Karpas-422 (cell line): ENCODE data around the gene MAMDC4. TPM values are rescaled to one million over a fixed set of nuclear protein-coding genes. Genes with fewer than 3 reads are reported as not detected.
"Not testable (repeated sequence)": the region's sequence is repeated elsewhere in the genome, so short reads cannot be mapped to it uniquely, and the experiment has no call there.

Experiments used
- DNase-seq: peaks from one replicate; pipeline ENCODE4 v3.0.0-alpha.2; 2015
- H2AFZ ChIP-seq: fragments of 200-600 bp; sonication (generic); 2 replicates; pipeline ENCODE4 v1.6.1; 2014; ENCODE audit warnings: antibody characterized with exemption, low read length, mixed read lengths
- H3K27ac ChIP-seq: fragments of 200-600 bp; sonication (generic); 2 replicates; pipeline ENCODE4 v1.5.1; 2014; ENCODE audit warnings: mild to moderate bottlenecking, low read length, moderate library complexity
- H3K27me3 ChIP-seq: fragments of 200-600 bp; sonication (generic); 2 replicates; pipeline ENCODE4 v1.6.1; 2014; ENCODE audit warnings: low read length, mixed read lengths
- H3K36me3 ChIP-seq: fragments of 200-600 bp; sonication (generic); 2 replicates; pipeline ENCODE4 v1.6.1; 2014; ENCODE audit warnings: low read length, mixed read lengths; ENCODE audit not compliant: insufficient read depth
- H3K4me1 ChIP-seq: fragments of 200-600 bp; sonication (generic); 2 replicates; pipeline ENCODE4 v1.6.1; 2014; ENCODE audit warnings: mild to moderate bottlenecking, low read length, mixed read lengths
- H3K4me2 ChIP-seq: fragments of 200-600 bp; sonication (generic); 2 replicates; pipeline ENCODE4 v1.6.1; 2014; ENCODE audit warnings: low read length, low read depth, mild to moderate bottlenecking; ENCODE audit not compliant: poor library complexity, severe bottlenecking
- H3K4me3 ChIP-seq: fragments of 200-600 bp; sonication (generic); 2 replicates; pipeline ENCODE4 v1.5.1; 2014; ENCODE audit warnings: mild to moderate bottlenecking, antibody characterized with exemption, low read length, mixed read lengths
- H3K79me2 ChIP-seq: fragments of 200-600 bp; sonication (generic); 2 replicates; pipeline ENCODE4 v1.6.1; 2014; ENCODE audit warnings: mild to moderate bottlenecking, low read length, mixed read lengths
- H3K9ac ChIP-seq: fragments of 200-600 bp; sonication (generic); 2 replicates; pipeline ENCODE4 v1.6.0; 2014; ENCODE audit warnings: low read length
- H3K9me2 ChIP-seq: fragments of 200-600 bp; sonication (generic), shearing (Covaris generic); replicated peaks from 2 replicates; pipeline ENCODE4 v1.6.0; 2014; ENCODE audit warnings: mild to moderate bottlenecking, low read length, moderate library complexity; ENCODE audit not compliant: insufficient read depth
- H3K9me3 ChIP-seq: fragments of 300-700, 200-600 bp; sonication (generic); 2 replicates; pipeline ENCODE4 v1.6.1; 2014; ENCODE audit warnings: low read length, mixed read lengths
- H4K20me1 ChIP-seq: fragments of 200-600 bp; sonication (generic); 2 replicates; pipeline ENCODE4 v1.6.1; 2014; ENCODE audit warnings: mild to moderate bottlenecking, antibody characterized with exemption, low read length, low read depth; ENCODE audit not compliant: insufficient read depth
- total RNA-seq: library from RNA; depleted of rRNA; stranded (reverse); fragments of >200 nt; shearing (Covaris generic); gene quantifications from 2 replicates; pipeline ENCODE4 v1.2.3, GENCODE V29; 2014; ENCODE audit warnings: low replicate concordance; rRNA removed

MAMDC4 gene
- total RNA-seq: 7.9 TPM in 2 replicates

DNA sequence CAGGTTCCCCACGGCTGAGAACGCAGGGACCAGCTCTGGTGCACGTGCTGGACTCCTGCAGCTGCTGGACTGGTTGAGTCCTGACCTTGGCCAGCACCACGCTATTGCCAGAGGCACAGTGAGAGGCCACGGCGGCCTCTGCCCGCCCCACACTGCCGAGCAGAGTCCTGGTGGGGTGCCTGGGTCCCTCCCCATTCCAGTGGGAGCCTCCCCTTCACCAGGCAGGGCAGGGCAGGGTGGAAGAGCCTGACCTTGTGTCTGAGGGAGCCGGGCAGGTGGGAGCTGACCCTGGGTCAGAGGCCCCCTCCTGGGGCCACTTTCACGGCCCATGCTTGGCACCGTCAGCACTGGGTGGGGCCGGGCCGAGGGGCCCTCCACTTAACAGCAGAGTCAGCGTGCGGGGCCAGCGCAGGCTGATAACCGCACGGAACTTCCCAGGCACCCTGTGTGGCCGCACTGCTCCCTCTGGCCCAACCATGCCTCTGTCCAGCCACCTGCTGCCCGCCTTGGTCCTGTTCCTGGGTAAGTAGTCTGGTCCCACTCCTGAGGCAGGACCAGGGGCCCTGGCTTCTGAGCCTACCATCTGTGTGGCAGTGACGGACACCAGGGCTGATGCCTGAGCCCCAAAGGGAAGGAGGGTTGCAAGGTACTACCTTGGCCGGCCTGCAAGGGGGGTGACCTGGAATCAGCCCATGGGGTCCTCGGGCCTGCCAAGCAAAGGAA is at the start of gene MAMDC4:
TSS of gene MAMDC4 (plus strand) at position 406 of the 723 bp plus-strand sequence. CDS start at position 477, 71 bp downstream.
- H2AFZ ChIP-seq: no peak within 1 kb of the TSS
- no peaks in the 10 kb centered on the region for H3K79me2 ChIP-seq
- no peaks in the 10 kb centered on the region for H3K27me3 ChIP-seq
- peaks cover 3% of the 10 kb centered on the region; the same call in 1 of the 2 replicates for H3K36me3 ChIP-seq
- H4K20me1 ChIP-seq: peaks cover 13% of the 10 kb centered on the region
- no peak for DNase-seq
- H3K4me1 ChIP-seq: peaks cover 15% of the 10 kb centered on the region
- no peak within 1 kb of the TSS for H3K4me3 ChIP-seq
- H3K9me3 ChIP-seq: no peaks in the 10 kb centered on the region
- no peak within 1 kb of the TSS for H3K27ac ChIP-seq
- no peak within 1 kb of the TSS for H3K9ac ChIP-seq
- H3K4me2 ChIP-seq: no peak within 1 kb of the TSS
- no peaks in the 10 kb centered on the region for H3K9me2 ChIP-seq

DNA sequence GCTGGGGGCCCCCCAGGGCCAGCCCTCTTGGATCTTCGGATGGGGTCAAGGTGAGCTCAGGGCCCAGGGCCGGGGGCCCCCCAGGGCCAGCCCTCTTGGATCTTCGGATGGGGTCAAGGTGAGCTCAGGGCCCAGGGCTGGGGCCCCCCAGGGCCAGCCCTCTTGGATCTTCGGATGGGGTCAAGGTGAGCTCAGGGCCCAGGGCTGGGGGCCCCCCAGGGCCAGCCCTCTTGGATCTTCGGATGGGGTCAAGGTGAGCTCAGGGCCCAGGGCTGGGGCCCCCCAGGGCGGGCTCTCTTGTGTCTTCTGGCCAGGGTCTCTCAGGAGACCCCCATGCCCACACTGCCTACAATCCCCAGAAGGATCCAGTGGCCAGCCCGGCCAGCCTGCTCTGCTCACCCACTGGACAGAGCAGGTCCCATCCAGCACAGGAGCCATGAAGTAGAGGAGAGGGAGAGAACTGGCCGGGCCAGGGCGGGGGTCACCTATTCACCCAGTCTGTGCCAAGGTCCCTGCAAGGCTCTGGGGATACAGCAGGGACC is 49.1 kb upstream of the MAMDC4 start:
- DNase-seq, H3K27me3 ChIP-seq, H3K9ac ChIP-seq, H3K27ac ChIP-seq, H2AFZ ChIP-seq, H3K9me2 ChIP-seq, H4K20me1 ChIP-seq, H3K9me3 ChIP-seq, H3K4me2 ChIP-seq, H3K36me3 ChIP-seq, H3K4me3 ChIP-seq: not testable (repeated sequence)
- Histone ChIP-seq H3K4me1 (peaks cover 35% of the 10 kb centered on the region), H3K79me2 (peaks cover 15% of the 10 kb centered on the region)

DNA sequence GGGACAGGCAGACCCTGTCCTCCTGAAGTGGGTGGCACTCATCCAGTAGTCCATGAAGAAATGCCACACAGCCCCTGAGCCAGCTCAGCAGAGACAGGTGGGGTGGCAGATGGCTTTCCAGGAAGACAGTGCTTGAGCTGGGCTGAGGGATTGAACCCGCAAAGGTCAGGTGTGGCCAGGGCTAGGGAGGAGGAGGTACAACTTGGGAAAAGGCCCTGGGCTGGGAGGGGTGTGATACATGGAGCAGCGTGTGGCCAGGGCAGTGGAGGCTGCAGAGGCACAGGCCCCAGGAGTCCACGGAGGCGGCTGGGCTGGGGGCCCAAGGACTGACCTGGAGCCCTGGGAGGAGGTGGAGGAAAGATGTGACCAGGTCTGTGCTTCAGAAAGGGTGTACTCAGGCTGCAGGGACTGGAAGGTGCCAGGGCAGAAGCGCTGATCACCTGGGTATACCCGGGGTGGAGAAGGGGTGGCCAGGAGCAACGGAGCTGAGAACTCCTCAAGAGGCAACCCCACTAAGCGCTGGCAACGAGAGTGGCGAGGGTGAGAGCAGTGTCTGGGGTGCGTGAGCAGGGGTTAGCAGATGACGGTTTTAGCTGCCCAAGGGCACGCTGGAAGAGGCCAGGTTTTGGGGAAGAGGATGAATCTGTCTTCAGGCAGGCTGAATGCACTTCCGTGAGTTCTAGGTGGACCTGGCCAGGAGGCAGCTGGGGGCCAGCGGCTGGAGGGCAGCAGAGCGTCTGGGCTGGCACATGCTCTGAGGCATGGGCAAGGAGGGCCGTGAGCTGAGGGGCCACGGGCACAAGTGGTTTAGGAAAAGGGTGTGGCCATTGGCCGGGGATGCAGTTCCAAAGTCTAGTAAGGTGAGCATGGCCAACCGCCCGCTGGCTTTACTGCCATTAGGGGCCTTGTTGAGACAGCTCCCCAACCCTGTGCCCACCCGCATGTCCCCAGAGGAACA is 48.3 kb upstream of the MAMDC4 start:
- Histone ChIP-seq H3K4me2 (no peak overlapping the region), H3K9ac (no peak overlapping the region), H3K27ac (no peak overlapping the region), H3K4me1 (peaks cover 35% of the 10 kb centered on the region), H4K20me1 (0 out of 2 replicates have a peak, but pooled peaks cover 8% of the 10 kb centered on the region), H3K79me2 (peaks cover 23% of the 10 kb centered on the region), H3K36me3 (no peaks in the 10 kb centered on the region), H3K27me3 (no peaks in the 10 kb centered on the region), H2AFZ (no peak overlapping the region), H3K9me2 (no peaks in the 10 kb centered on the region), H3K4me3 (no peak overlapping the region), H3K9me3 (no peaks in the 10 kb centered on the region)
- no peak for DNase-seq

DNA sequence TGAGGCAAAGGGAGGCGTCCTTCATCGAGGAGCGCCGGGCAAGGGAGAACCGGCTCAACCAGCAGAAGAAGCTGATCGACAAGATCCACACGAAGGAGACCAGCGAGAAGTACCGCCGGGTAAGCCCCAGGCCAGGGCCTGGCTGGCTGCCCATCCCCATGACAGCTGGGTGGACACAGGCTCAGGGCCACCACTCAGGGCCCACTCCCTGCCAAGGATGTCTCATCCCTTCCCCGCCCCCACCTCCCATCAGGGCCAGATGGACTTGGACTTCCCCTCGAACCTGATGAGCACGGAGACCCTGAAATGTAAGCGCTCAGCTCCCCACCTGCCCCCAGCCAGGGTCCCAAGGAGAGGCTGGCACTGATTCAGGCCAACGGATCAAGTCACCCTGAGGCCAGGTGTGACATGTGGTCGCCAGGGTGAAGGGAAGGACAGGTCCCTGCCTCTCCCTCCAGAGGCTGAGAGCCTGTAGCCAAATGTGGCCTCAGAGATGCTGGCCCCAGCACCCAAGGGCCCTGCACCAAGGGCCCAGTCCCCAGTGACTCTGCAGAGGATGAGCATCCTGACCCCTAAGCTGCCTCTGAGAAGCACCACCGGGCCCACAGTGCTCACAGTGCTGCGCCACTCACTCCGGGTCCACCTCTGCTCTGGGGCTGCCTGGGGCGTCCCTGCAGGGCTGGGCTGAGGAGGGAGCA is 47.5 kb upstream of the MAMDC4 start:
- Histone ChIP-seq H3K27ac (no peak overlapping the region), H3K4me3 (no peak overlapping the region), H4K20me1 (0 out of 2 replicates have a peak, but pooled peaks cover 8% of the 10 kb centered on the region), H3K4me2 (no peak overlapping the region), H3K36me3 (peaks cover 3% of the 10 kb centered on the region; the same call in 1 of the 2 replicates), H2AFZ (no peak overlapping the region), H3K4me1 (peaks cover 39% of the 10 kb centered on the region), H3K9me2 (no peaks in the 10 kb centered on the region), H3K27me3 (no peaks in the 10 kb centered on the region), H3K9ac (no peak overlapping the region), H3K79me2 (peaks cover 31% of the 10 kb centered on the region), H3K9me3 (no peaks in the 10 kb centered on the region)
- no peak for DNase-seq

DNA sequence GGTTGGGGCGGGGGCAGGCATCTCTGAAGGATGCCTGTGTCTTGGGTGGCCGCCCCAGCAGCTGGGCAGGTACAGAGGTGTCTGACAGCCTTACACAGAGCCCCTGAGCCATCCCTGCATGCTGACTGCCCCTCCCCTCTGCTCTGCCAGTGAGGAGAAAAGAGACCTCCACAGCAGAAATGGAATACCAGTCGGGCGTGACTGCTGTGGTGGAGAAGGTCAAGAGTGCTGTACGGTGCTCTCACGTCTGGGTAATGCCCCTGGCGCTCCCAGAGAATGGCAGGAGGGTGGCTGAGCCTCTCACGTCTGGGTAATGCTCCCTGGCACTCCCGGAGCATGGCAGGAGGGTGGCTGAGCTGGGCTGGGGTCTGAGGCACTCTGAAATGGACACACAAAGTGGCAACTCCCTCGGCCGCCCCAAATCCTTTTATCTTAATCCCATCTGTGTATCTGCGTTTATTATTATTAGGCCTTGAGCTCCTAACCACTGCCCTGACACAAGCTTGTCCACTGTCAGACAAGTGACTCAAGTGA is 46.9 kb upstream of the MAMDC4 start:
- H3K27ac ChIP-seq: no peak overlapping the region
- no peaks in the 10 kb centered on the region for H3K9me3 ChIP-seq
- no peaks in the 10 kb centered on the region for H3K27me3 ChIP-seq
- H3K4me2 ChIP-seq: no peak overlapping the region
- peaks cover 37% of the 10 kb centered on the region for H3K79me2 ChIP-seq
- H2AFZ ChIP-seq: no peak overlapping the region
- H4K20me1 ChIP-seq: 0 out of 2 replicates have a peak, but pooled peaks cover 7% of the 10 kb centered on the region
- no peak overlapping the region for H3K4me3 ChIP-seq
- no peak overlapping the region for H3K9ac ChIP-seq
- peaks cover 40% of the 10 kb centered on the region for H3K4me1 ChIP-seq
- peaks cover 9% of the 10 kb centered on the region; the same call in 1 of the 2 replicates for H3K36me3 ChIP-seq
- DNase-seq: no peak
- no peaks in the 10 kb centered on the region for H3K9me2 ChIP-seq

DNA sequence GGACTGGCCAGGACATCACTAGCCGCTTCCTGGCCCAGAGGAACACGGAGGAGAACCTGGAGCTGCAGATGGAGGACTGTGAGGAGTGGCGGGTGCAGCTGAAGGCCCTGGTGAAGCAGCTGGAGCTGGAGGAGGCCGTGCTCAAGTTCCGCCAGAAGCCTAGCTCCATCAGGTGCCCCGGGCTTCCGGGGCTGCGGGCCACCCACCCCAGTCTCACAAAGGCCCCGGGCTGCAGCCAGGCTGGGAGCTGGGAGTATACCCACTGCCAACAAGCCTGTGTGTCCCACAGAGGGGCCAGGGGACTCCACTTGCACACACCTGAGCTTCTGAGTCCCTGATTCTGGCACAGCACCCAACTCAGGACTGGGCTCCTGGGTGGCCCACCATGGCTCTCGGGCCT is 46.1 kb upstream of the MAMDC4 start:
- no peaks in the 10 kb centered on the region for H3K9me2 ChIP-seq
- no peaks in the 10 kb centered on the region for H3K27me3 ChIP-seq
- H3K27ac ChIP-seq: no peak overlapping the region
- H3K9ac ChIP-seq: peak overlapping the region; percentile 100
- H3K4me2 ChIP-seq: peak overlapping the region; percentile 99
- no peak for DNase-seq
- no peaks in the 10 kb centered on the region for H4K20me1 ChIP-seq
- H3K79me2 ChIP-seq: peaks cover 45% of the 10 kb centered on the region
- peak overlapping the region; percentile 99 for H3K4me3 ChIP-seq
- no peaks in the 10 kb centered on the region for H3K9me3 ChIP-seq
- peaks cover 15% of the 10 kb centered on the region; the same call in 1 of the 2 replicates for H3K36me3 ChIP-seq
- H3K4me1 ChIP-seq: peaks cover 37% of the 10 kb centered on the region
- H2AFZ ChIP-seq: no peak overlapping the region

DNA sequence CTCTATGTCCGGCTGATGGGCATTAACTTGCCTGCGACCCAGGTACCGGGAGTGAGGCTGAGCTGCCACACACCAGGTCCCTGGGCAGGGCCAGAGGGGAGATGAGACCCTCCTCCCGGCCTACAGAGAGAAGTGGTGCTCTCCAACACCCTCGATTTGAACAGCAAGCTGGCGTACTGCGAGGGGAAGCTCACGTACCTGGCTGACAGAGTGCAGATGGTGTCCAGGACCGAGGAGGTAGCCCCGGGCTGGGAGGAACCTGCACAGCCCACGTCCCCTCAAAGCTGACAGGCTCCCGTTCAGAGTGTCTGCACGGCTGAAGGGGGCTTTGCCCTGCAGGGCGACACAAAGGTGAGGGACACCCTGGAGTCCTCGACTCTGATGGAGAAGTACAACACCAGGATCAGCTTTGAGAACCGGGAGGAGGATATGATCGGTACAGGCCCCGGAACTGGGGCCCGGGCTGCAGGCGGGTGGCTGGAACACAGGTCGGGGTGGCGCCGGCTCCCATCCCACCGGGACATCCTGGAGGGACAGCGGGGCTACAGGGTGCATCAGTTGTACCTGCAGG is 45.4 kb upstream of the MAMDC4 start:
- Histone ChIP-seq H2AFZ (no peak overlapping the region), H3K9me2 (no peaks in the 10 kb centered on the region), H3K4me3 (peak overlapping the region; percentile 99)

More for the DNA sequence above, 45.4 kb upstream of the MAMDC4 start:
- DNase-seq: no peak
- Histone ChIP-seq H3K9me3 (no peaks in the 10 kb centered on the region), H4K20me1 (no peaks in the 10 kb centered on the region), H3K27ac (peak overlapping the region; percentile 65; the same call in 1 of the 2 replicates), H3K4me1 (peaks cover 36% of the 10 kb centered on the region), H3K36me3 (peaks cover 16% of the 10 kb centered on the region; the same call in 1 of the 2 replicates), H3K27me3 (no peaks in the 10 kb centered on the region), H3K9ac (peak overlapping the region; percentile 100), H3K4me2 (peak overlapping the region; percentile 99), H3K79me2 (peaks cover 51% of the 10 kb centered on the region)
